Cardiac fibroblast (primary cell): ENCODE results near the gene LRRC15.

ENCODE experiments used
- DNase-seq, 2 donors: peaks; one replicate each; pipeline versions ENCODE4 v3.0.0 to v3.0.0-alpha.2; 2010; ENCODE audit warnings: low read depth in 2 of 2
- H3K4me3 ChIP-seq, 2 donors: replicated peaks in 1 of 2; 1 replicate in 1 of 2; 2 replicates in 1 of 2; pipeline ENCODE4 v1.5.1; 2011; ENCODE audit warnings: low read depth in 2 of 2, low read length in 2 of 2, mild to moderate bottlenecking in 2 of 2, moderate library complexity in 1 of 2
- CTCF ChIP-seq: IDR thresholded peaks from one replicate; pipeline ENCODE4 v1.5.1; 2011; ENCODE audit warnings: low read depth, mild to moderate bottlenecking, low read length, inconsistent platforms

LRRC15 gene

GRCh38 chr3:194340757-194341400 lies 28.7 kb downstream of the LRRC15 start:
- DNase-seq: no peak
- no peak overlapping the region for H3K4me3 ChIP-seq
- no peak for TF ChIP-seq CTCF

GRCh38 chr3:194339840-194340239 lies 29.7 kb downstream of the LRRC15 start:
- DNase-seq: no peak
- H3K4me3 ChIP-seq: no peak overlapping the region
- no peak for TF ChIP-seq CTCF

GRCh38 chr3:194339356-194339755 lies 30.2 kb downstream of the LRRC15 start:
- TF ChIP-seq CTCF: peak; percentile 1
- no peak overlapping the region for H3K4me3 ChIP-seq
- no peak for DNase-seq

GRCh38 chr3:194337965-194338753 lies 31.4 kb downstream of the LRRC15 start:
- no peak overlapping the region for H3K4me3 ChIP-seq
- TF ChIP-seq CTCF: no peak

GRCh38 chr3:194336601-194337355 lies 32.8 kb downstream of the LRRC15 start:
- H3K4me3 ChIP-seq: no peak overlapping the region
- TF ChIP-seq CTCF: no peak
- no peak for DNase-seq

More at GRCh38 chr3:194337965-194338753, 31.4 kb downstream of the LRRC15 start:
- DNase-seq: peak in 1 of 2 donors; percentile 53

- DNase-seq: no peak
- H3K4me3 ChIP-seq: no peak overlapping the region
- TF ChIP-seq CTCF: no peak
These were observed 35.6 kb downstream of the LRRC15 start for GRCh38 chr3:194333981-194334320.
